Keratinocyte (primary cell): ENCODE measurements around the gene MFNG. TPM values are rescaled to one million over a fixed set of nuclear protein-coding genes. Genes with fewer than 3 reads are reported as not detected.

Experiments
- DNase-seq: peaks from one replicate; pipeline ENCODE4 v3.0.0-alpha.2; 2011; ENCODE audit warnings: low read depth, missing footprints, low spot score
- FAIRE-seq: peaks from 2 replicates; lab custom pipeline; 2011; peaks lifted over from hg19 to GRCh38; lab: Jason Lieb, UNC
- H2AFZ ChIP-seq: 2 replicates; pipeline ENCODE4 v1.6.0; 2012; ENCODE audit warnings: low read length, control low read depth, inconsistent platforms; ENCODE audit not compliant: control insufficient read depth
- H3K27ac ChIP-seq: 2 replicates; pipeline ENCODE4 v1.5.1; 2011; ENCODE audit warnings: low read length; ENCODE audit not compliant: control insufficient read depth, insufficient read depth
- H3K27me3 ChIP-seq: 3 replicates; pipeline ENCODE4 v1.6.0; 2011; ENCODE audit warnings: low read length; ENCODE audit not compliant: control insufficient read depth, insufficient read depth; ENCODE audit errors: extremely low read depth
- H3K36me3 ChIP-seq, 2 experiments: 2 replicates in 1 of 2; 3 replicates in 1 of 2; pipeline ENCODE4 v1.5.1; 2011; ENCODE audit warnings: low read length in 2 of 2, mild to moderate bottlenecking in 1 of 2; ENCODE audit not compliant: control insufficient read depth in 2 of 2, insufficient read depth in 2 of 2; ENCODE audit errors: extremely low read depth in 1 of 2
- H3K4me1 ChIP-seq: 3 replicates; pipeline ENCODE4 v1.5.1; 2011; ENCODE audit warnings: low read length; ENCODE audit not compliant: control insufficient read depth, insufficient read depth; ENCODE audit errors: extremely low read depth
- H3K4me2 ChIP-seq: 3 replicates; pipeline ENCODE4 v1.6.0; 2011; ENCODE audit warnings: low read depth, low read length; ENCODE audit not compliant: control insufficient read depth, insufficient read depth; ENCODE audit errors: extremely low read depth
- H3K4me3 ChIP-seq, 3 experiments: fragments of 200-600 bp in 1 of 3; sonication (generic) in 1 of 3; 2 replicates in 2 of 3; 3 replicates in 1 of 3; pipeline ENCODE4 v1.5.1; 2011 to 2016; ENCODE audit warnings: low read length in 3 of 3, mild to moderate bottlenecking in 3 of 3, control low read depth in 2 of 3, inconsistent platforms in 1 of 3, low read depth in 1 of 3, mixed read lengths in 1 of 3, mixed run types in 1 of 3, moderate library complexity in 1 of 3; ENCODE audit not compliant: control insufficient read depth in 2 of 3, insufficient read depth in 2 of 3; ENCODE audit errors: extremely low read depth in 1 of 3
- H3K79me2 ChIP-seq: 2 replicates; pipeline ENCODE4 v1.6.0; 2012; ENCODE audit warnings: low read length; ENCODE audit not compliant: control insufficient read depth, insufficient read depth
- H3K9ac ChIP-seq: 3 replicates; pipeline ENCODE4 v1.6.0; 2011; ENCODE audit warnings: low read length; ENCODE audit not compliant: control insufficient read depth, insufficient read depth; ENCODE audit errors: extremely low read depth
- H3K9me1 ChIP-seq: 3 replicates; pipeline ENCODE4 v1.6.0; 2011; ENCODE audit warnings: low read length; ENCODE audit not compliant: control insufficient read depth, insufficient read depth; ENCODE audit errors: extremely low read depth
- H3K9me3 ChIP-seq: 2 replicates; pipeline ENCODE4 v1.5.1; 2012; ENCODE audit warnings: low read depth, low read length; ENCODE audit not compliant: control insufficient read depth
- H4K20me1 ChIP-seq: 3 replicates; pipeline ENCODE4 v1.6.0; 2011; ENCODE audit warnings: low read length; ENCODE audit not compliant: control insufficient read depth, insufficient read depth; ENCODE audit errors: extremely low read depth
- EZH2 ChIP-seq: IDR thresholded peaks from one replicate; pipeline ENCODE4 v1.6.1; 2012; ENCODE audit warnings: inconsistent platforms, mild to moderate bottlenecking, low read length, moderate library complexity
- dilution Hi-C: fragments of 300-500 bp; cut with MboI; formaldehyde crosslinking; loops from one replicate; pipeline ENCODE4 v1.7.0; 2020; ENCODE audit warnings: low sequenced_read_pairs; ENCODE audit not compliant: extremely low pct_ligation_motif_present
- polyA plus RNA-seq, 5 experiments: library from polyadenylated mRNA; depleted of rRNA in 3 of 5; stranded (reverse) in 3 of 5; stranded (forward) in 1 of 5; unstranded in 1 of 5; fragments of >200 nt; gene quantifications; 1 replicate in 1 of 5; 2 replicates in 3 of 5; 3 replicates in 1 of 5; pipeline versions ENCODE4 v1.2.1 to v1.2.3, GENCODE V29; 2011 to 2012; ENCODE audit warnings: missing spikeins in 2 of 5, low read depth in 1 of 5, low replicate concordance in 1 of 5
- TF ChIP-seq, protein P1 (sequence below), 3 experiments: IDR thresholded peaks in 1 of 3; conservative IDR thresholded peaks in 1 of 3; optimal IDR thresholded peaks in 1 of 3; 2 replicates in 2 of 3; 3 replicates in 1 of 3; pipeline versions ENCODE3 to v1.5.1; 2011; ENCODE audit warnings: low read length in 3 of 3, mild to moderate bottlenecking in 3 of 3, moderate library complexity in 2 of 3, control low read depth in 1 of 3, inconsistent platforms in 1 of 3; ENCODE audit not compliant: insufficient read depth in 2 of 3; ENCODE audit errors: extremely low read depth in 1 of 3

Gene MFNG
- polyA plus RNA-seq, 1 donor (not counting 4 experiments of a cell fraction or from before 2014, with no cell fraction given): 5.9 TPM

DNA sequence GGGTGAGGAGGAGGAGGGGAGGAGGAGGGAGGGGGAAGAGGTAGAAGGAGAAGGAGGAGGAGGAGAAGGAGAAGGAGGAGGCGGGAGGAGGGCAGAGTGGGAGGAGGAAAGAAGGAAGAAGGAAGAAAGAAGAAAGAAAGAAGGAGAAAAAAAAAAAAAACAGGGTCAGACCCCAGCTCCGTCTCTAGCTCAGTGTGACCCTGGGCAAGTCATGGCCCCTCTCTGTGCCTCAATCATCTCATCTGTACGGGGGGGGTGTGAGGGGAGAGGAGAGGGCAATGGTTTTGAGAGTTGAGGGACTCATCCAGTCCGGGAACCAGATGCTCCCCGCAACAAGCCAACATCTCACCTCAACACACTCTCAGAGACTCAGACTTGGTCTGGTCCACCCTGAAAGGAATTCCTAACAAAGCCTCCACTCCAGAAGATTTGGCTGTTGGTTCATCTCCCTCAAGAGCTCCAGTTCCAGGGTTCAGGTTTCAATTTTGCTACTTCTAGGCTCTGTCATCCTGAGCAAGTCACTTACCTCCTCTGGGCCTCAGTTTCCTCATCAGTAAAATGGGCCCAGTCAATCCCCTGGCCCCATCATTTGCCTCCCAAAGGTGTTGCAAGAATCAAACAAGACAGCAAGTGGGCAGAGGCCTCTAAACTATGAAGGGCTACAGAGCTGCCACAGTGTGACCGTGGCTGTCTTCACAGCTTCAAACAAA lies 25.4 kb upstream of the MFNG start:
- no peak overlapping the region for H3K9ac ChIP-seq
- peaks cover 40% of the 10 kb centered on the region for H3K4me1 ChIP-seq
- H3K79me2 ChIP-seq: peaks cover 91% of the 10 kb centered on the region
- no peak overlapping the region for H2AFZ ChIP-seq
- no peak for FAIRE-seq
- H3K9me3 ChIP-seq: no peaks in the 10 kb centered on the region
- H3K9me1 ChIP-seq: peaks cover 2% of the 10 kb centered on the region
- H3K4me2 ChIP-seq: no peak overlapping the region
- TF ChIP-seq EZH2: no peak
- TF ChIP-seq, protein P1, sequence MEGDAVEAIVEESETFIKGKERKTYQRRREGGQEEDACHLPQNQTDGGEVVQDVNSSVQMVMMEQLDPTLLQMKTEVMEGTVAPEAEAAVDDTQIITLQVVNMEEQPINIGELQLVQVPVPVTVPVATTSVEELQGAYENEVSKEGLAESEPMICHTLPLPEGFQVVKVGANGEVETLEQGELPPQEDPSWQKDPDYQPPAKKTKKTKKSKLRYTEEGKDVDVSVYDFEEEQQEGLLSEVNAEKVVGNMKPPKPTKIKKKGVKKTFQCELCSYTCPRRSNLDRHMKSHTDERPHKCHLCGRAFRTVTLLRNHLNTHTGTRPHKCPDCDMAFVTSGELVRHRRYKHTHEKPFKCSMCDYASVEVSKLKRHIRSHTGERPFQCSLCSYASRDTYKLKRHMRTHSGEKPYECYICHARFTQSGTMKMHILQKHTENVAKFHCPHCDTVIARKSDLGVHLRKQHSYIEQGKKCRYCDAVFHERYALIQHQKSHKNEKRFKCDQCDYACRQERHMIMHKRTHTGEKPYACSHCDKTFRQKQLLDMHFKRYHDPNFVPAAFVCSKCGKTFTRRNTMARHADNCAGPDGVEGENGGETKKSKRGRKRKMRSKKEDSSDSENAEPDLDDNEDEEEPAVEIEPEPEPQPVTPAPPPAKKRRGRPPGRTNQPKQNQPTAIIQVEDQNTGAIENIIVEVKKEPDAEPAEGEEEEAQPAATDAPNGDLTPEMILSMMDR (optimal IDR thresholded peaks at IDR 0.05 in 1 of 3, IDR thresholded peaks at IDR 0.05 in 1 of 3, conservative IDR thresholded peaks at IDR 0.05 in 1 of 3; ENCODE audit: extremely low read depth in 1 of 3, insufficient read depth in 2 of 3, low read length in 3 of 3): no peak
- no peak overlapping the region for H3K27ac ChIP-seq
- no peak overlapping the region for H3K4me3 ChIP-seq
- no peak for DNase-seq
- dilution Hi-C loops: no loop called here
- peaks cover 2% of the 10 kb centered on the region for H4K20me1 ChIP-seq
- H3K36me3 ChIP-seq: peaks cover 42 to 75% of the 10 kb centered on the region in 2 experiments
- H3K27me3 ChIP-seq: no peaks in the 10 kb centered on the region

DNA sequence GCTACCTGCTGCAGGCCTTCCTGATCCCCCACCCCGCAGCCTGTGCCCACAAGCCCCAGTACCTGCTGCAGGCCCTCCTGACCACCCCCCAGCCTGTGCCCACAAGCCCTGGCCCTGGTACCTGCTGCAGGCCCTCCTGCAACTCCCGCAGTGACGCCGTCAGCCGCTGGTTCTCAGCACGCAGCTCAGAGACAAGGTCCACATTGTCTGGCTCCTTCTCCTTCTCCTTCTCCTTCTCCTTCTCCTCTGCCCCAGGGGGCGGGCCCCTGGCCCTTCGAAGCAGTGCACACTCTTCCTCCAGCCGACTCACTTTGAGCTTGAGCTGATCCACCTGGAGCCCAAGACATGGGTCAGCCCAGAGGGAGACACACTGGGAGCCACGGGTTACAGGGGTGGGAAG lies 23.9 kb upstream of the MFNG start:
- no peak overlapping the region for H3K4me2 ChIP-seq
- no peak overlapping the region for H3K9ac ChIP-seq
- peaks cover 7% of the 10 kb centered on the region for H4K20me1 ChIP-seq
- H3K36me3 ChIP-seq: peaks cover 46 to 75% of the 10 kb centered on the region in 2 experiments
- no peaks in the 10 kb centered on the region for H3K9me3 ChIP-seq
- H3K79me2 ChIP-seq: peaks cover 88% of the 10 kb centered on the region
- DNase-seq (no peak), FAIRE-seq (no peak)
- no peak overlapping the region for H3K4me3 ChIP-seq
- peaks cover 36% of the 10 kb centered on the region for H3K4me1 ChIP-seq
- TF ChIP-seq, protein P1 (optimal IDR thresholded peaks at IDR 0.05 in 1 of 3, IDR thresholded peaks at IDR 0.05 in 1 of 3, conservative IDR thresholded peaks at IDR 0.05 in 1 of 3; ENCODE audit: extremely low read depth in 1 of 3, insufficient read depth in 2 of 3, low read length in 3 of 3): no peak
- TF ChIP-seq EZH2: no peak
- no peaks in the 10 kb centered on the region for H3K27me3 ChIP-seq
- H2AFZ ChIP-seq: no peak overlapping the region
- dilution Hi-C loops: no loop called here
- peaks cover 2% of the 10 kb centered on the region for H3K9me1 ChIP-seq
- peak overlapping the region; percentile 24 for H3K27ac ChIP-seq
